NOMO-1 (cell line): ENCODE data around the gene SIPA1.
"Not testable (repeated sequence)": the region's sequence is repeated elsewhere in the genome, so short reads cannot be mapped to it uniquely, and the experiment has no call there.

Experiments
- DNase-seq, 2 experiments: peaks; one replicate each; lab custom pipeline; 2025; ENCODE audit not compliant: unreplicated experiment in 2 of 2; lab: John Stamatoyannopoulos, UW

SIPA1 gene

GRCh38 chr11:65657426-65657825, 19.5 kb downstream of the SIPA1 start:
- no peak for DNase-seq

DNA sequence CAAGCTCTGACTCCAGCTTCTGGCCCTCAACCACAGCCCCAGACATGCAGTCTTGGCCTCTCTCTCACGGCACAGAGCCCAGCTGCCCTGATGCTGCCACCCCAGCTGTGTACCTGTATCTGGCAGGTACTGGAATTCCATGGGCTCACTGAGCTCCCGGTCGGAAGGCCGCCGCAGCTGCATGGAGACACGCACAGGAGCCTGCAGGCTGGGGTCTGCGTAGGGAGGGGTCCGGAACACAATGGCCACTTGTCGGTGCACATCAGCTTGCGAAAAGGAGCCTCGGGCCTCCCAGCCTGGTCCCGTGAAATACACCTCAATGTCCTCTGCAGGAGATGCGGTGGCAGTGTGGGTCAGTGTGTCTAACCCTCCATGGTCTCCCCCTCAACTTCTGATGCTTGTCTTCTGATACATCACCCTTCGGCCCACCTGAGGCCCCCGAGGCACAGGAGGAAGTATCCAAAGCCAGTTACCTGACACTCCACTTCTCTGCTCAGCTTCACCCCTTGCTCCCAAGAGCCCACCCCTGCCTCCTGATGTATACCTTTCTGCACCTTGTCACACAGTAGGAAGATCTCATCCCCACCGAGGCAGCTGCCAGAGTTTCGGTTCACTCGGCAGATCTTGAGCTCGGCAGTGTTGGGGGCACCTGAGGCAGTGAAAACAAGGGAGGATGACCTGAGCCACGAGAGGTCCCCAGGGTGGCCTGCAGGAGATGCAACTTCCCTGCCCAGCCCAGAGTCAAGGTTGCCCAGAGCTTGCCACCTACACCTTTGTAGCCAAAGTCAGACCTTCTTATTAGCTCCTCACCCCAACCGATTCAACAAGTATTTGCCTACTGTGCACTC, 20.5 kb downstream of the SIPA1 start:
- DNase-seq = no peak

DNA sequence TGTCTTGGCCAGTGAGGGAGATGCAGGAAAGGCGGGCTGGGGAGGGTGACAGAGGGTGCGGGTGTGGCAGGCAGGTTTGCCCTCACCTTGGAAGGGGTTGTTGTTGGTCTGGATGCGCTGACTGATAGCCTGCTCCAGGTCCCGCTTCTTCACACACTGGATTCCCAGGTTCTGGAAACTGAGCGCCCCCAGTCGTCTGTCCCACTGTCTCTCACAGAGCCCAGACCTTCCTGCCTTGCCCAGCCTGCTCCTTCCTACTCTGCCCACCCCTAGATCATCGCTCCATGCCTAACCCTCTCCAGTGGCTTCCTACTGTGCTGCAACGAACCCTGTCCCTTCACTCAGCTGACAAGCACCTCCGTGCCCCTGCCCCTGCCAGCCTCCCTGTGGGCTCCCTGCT, 22.1 kb downstream of the SIPA1 start:
- no peak for DNase-seq

DNA sequence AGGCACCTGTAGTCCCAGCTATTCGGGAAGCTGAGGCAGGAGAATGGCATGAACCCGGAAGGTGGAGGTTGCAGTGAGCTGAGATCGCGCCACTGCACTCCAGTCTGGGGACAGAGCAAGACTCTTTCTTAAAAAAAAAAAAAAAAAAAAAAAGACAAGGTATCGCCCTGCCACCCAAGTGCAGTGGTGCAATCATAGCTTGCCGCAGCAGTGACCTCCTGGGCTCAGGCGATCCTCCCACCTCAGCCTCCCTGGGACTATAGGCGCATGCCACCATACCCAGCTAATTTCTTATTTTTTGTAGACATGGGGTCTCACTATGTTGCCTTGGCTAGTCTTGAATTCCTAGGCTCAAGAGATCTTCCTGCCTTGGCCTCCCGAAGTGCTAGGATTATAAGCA, 23.0 kb downstream of the SIPA1 start:
- not testable (repeated sequence) for DNase-seq

DNA sequence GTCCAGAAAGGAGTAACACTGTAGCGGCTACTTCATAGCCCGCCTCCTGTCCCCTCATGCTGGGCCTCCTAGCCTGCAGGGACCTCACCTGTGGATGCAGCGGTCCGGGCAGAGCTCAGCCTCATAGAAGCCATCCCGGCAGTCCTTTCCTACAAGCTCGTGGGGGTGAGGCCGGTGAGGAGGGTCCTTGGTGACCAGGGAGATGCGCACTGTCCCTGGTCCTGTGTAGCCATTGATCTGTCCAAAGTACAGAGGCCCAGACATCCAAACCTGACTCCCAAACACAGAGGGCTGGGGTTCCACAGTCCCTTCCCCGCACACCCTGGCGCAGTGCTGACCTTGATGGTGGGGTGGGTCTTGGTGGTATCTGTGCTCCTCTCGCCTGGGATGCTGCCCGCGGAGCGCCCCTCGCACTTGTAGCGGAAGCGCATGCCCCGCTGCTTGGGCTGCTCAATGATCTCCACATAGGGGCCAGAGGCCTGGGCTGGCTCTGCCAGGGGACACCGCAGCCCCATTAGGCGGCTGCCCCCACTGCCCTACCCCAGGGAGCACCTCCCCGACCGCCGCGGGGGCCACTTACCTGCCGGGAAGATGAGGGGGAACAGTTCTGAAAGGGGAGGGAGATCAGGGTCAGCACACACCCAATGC, 23.8 kb downstream of the SIPA1 start:
- no peak for DNase-seq

- no peak for DNase-seq
Measured at GRCh38 chr11:65662247-65662798, 24.4 kb downstream of the SIPA1 start.

DNA sequence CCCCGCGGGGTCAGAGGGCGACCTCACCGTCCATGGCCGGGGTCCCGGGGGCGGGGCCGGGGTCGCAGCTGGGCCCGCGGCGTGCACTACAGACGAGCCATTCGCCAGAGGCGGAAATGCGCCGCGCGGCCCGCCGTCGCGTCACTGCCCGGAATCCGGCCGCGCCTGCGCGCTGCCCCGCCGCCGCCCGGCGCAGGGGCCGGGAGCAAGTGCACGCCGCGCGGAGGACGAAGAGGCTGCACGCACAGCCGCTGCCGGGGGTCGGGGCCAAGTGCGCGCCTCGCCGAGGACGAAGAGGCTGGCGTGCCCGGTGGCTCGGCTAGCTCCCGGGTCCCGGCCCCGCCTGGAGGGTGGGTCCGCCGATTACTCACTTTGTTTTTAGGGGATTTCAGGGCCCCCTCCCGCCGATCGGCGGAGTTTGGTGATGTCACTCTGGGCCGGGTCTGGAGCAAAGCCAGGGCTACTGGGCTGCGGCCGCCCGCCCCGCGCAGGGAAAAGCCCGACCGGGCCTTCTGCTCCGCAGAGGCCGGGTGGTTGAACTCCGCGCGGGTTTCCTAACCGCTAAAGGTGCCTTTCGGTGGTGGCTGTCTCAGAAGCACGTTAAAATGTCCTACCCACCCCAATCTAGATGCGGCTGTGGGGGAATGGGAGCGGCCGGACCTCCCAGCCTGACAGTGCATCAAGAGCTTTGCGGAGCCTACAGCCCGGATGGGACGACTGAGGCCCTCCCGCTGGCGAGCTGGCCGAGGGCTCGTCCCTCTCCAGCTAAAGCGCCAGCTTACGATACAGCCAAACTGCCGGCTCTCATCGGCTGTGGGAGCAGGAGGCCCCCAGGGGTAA, 25.1 kb downstream of the SIPA1 start, which contains the start of gene RELA:
TSS of gene RELA (minus strand) at position 118 of the 840 bp plus-strand sequence. CDS start at position 34, 84 bp downstream.
- peak; percentile 91 to 96 for DNase-seq

GRCh38 chr11:65663639-65664200, 25.8 kb downstream of the SIPA1 start:
- DNase-seq = peak in 1 of 2 experiments; percentile 9

- no peak for DNase-seq
Measured at GRCh38 chr11:65672180-65672860, 34.4 kb downstream of the SIPA1 start.

GRCh38 chr11:65672982-65673381, 35.1 kb downstream of the SIPA1 start:
- no peak for DNase-seq

DNA sequence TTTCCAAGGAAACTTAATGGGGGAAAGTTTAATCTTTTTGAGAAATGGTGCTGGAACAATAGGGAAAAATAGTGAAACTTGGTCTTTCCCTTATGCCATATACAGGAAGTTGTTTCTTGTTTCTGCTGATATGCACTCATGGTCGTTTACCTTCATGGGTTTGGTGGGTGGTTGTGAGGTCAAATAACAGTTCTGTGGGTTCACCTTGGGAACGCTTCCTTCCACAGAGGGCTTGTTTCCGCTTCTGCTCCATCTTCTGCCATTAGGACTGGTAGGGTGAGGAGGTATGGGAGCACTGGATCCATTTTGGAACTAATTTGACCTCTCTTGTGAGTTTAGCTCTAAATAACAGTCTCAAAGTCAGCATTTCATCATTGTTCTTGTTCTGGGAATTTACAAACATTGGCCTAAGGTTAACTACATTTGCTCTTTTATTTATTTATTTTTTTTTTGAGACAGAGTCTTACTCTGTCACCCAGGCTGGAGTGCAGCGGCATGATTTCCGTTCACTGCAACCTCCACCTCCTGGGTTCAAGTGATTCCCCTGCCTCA, 42.4 kb downstream of the SIPA1 start:
- no peak for DNase-seq

GRCh38 chr11:65683480-65683879, 45.6 kb downstream of the SIPA1 start:
- not testable (repeated sequence) for DNase-seq

- no peak for DNase-seq
Measured at GRCh38 chr11:65685981-65686380, 48.1 kb downstream of the SIPA1 start.

- DNase-seq = not testable (repeated sequence)
Measured at GRCh38 chr11:65691847-65692246, 53.9 kb downstream of the SIPA1 start.

DNA sequence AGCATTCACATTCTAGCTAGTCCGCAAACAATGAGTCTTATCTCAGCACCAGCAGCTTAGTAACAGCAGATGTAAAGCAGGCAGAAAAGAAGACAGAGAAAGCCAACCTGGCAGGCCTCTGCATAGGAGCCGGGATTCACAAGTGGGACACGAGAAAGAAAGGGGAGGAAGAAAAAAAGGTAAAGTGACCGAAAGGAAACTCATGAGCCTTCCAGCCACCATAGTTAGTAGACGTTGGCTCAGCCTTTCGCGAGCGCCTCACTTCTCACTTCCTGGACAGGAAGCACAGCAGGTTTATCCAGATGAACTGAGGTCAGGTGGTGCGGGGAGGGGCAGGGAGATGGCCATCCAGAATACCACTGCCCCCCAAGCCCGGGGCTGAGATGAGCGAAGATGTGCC, 54.5 kb downstream of the SIPA1 start:
- DNase-seq = no peak

- no peak for DNase-seq
Measured at GRCh38 chr11:65695459-65696241, 57.7 kb downstream of the SIPA1 start.

GRCh38 chr11:65696802-65697552, 59.1 kb downstream of the SIPA1 start:
- DNase-seq = no peak

- DNase-seq = no peak
Measured at GRCh38 chr11:65698205-65698604, 60.3 kb downstream of the SIPA1 start.
